Stimulated activated CD4-positive, alpha-beta T cell treated with anti-CD3 and anti-CD28 coated beads, Interleukin-4, amount 100 ng/mL, for 4 hours (primary cell): ENCODE results near the gene CCDC15.

ENCODE experiments used
- DNase-seq, 2 experiments: peaks; one replicate each; pipeline ENCODE4 v3.0.0-alpha.2; 2020

CCDC15 gene

DNA sequence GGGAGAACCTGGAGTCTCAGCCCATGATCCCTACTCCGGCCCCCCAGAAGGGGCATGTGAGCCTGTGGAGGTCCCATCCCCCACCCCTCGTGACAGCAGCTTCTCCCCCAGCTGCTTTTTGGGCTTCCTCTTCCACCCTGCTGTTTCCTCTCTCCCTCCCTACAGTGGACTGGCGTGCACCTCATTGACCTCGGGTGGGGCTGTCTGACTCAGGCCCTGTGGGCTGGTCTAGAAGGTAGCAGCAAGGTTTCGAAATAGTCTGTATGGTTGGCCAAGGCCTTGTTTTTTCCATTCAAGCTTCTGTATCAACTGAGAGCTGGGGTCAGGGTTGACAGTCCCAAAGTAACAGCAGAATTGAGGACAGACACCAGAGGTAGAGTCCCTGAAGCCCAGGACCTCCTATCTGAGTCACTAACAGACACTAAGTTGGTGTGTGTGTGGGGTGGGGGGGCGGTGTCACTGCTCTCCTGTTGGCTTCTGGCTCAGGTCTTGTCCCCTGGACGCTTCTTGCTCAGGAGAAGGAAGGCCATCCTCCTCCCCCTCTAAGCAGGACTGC is 116.8 kb downstream of the CCDC15 start:
- no peak for DNase-seq

- DNase-seq: no peak
Observed at GRCh38 chr11:125071435-125071834, 117.4 kb downstream of the CCDC15 start.

DNA sequence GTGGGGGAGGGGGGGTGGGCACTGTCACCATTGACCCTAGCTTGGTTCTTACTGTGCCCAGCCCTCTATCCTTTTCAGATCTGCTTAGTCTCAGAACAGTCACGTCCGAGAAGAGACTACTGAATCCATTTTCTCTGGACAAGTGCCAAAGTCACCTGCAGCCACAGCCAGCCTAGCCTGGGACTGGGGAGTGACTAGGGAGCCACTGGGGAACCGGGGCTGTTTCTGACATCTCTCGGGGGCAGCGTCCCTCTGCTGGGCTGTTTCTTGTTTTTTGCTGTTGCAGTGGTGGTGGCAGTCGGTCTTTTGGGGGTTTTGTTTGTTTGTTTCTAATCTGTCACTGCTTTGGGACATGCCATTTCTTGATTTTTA is 117.8 kb downstream of the CCDC15 start:
- no peak for DNase-seq

DNA sequence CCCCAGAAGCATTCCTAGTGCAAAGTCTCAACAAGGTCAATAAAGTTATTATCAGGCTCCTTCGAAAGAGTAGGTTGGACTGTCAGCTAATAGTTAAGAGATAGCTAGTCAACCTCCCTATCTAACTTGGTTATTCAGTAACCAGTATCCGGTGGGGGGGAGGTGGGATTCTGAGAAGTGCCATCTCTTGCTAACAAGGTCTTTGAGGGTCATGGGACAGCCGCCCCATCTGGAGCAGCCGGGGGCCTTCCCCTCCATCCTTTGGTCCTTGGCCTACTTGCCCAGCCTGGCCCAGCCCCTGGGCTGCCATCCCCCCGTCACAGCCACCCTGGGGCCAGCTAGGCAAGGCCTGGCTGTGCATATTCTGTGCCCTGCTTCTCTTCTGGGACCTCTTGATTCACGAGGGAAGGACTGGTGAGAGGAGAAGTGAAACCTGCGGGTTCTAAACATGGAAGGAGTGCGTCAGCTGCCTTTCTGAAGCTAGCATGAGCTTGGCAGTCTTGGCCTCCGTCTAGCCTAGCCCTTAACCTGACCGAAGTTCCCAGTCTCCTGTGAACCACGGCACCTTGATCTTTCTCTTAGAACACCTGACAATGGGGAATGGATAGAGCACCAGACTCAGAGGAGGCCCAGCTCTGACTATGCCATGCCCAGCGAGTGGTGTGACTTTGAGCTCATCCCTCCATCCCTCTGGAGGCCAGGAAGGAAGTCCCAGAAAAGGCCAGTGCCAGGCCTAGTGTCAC is 118.4 kb downstream of the CCDC15 start:
- DNase-seq: no peak

- no peak for DNase-seq
Observed at GRCh38 chr11:125072961-125073590, 119.1 kb downstream of the CCDC15 start.

DNA sequence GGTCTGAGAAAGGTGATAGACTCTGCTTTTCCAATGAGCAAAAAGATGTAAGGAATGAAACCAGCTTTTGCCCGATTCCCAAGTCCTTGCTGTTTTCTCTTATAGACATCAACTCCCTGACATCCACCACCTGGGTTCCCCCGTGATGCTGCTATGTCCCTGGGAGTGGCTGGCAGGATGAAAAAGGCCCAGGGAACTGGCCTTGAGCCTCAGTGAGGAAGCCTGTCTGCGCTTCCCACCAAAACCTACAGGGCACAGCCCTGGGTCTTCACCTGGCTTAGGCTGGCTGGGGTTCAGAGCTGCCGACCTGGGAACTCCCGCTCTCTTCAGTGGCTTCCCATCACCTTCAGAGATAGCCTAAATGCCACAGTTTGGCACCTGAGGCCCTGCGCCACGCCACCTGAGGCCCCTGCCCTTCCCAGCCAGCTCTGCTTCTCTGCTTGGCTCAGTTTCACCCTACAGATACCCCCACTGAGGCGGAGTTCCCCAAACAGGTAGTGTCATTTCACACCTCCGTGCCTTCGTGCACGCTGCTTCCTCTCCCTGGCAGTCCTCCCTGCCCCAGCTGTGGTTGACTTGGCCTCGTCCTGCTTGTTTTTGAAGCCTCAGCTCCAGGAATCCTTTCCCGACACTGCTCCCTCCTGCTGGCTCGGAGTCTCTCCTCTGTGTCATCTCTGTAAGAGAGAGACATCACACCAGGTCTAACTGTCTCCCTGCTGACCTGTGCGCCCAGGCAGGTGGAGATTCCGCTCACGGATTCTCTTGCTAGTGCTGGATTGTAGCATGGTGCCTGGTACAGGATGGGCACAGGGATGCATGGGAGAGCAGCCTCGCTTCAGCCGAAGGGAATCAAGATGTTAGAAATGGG is 119.8 kb downstream of the CCDC15 start:
- DNase-seq: no peak

- DNase-seq: no peak
Observed at GRCh38 chr11:125074511-125075241, 120.7 kb downstream of the CCDC15 start.

DNA sequence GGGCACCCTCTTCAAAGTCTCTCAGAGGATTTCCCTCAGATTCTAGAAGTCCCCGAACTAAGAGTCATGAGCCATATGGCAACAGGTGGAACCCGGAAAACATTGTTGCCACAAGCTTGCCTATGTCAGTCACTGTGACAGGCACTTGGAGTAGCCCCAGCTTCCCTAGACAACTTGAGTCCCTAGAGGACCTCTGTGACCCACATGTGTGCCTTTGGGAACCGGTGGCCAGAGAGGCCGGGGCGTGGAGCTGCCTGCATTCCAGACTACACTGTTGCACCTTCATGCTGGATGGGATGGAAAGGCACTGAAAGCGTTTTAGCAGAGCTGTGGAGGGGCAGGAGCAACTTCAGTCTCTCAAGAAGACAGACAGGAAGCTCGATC is 121.2 kb downstream of the CCDC15 start:
- no peak for DNase-seq

GRCh38 chr11:125075900-125076317 is 121.9 kb downstream of the CCDC15 start:
- no peak for DNase-seq

DNA sequence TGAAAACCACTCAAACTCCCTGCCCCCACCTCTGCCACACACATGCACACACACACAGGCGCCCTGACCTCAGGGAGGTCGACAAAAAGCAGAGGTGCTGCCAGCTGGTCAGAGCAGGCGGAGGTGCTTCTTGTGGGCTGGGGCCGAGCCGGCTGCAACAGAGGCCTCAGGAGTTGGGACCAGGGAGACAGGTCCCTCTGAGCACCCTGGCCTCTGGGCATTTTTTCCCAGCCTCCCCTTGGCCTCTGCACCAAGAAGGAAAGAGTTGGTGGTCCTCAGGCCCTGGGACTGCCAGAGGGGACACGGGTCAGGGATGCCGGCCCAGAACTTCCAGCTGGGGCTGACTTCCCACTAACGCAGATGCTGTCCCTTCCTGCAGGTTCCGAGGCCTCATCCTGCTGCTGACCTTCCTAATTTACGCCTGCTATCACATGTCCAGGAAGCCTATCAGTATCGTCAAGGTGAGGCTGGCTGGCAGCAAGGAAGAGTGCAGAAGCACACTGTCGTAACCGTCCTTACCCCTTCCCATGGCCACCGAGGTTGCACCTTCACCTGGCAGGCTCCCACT is 122.5 kb downstream of the CCDC15 start:
- no peak for DNase-seq

GRCh38 chr11:125078016-125078415 is 124.0 kb downstream of the CCDC15 start:
- DNase-seq: no peak

DNA sequence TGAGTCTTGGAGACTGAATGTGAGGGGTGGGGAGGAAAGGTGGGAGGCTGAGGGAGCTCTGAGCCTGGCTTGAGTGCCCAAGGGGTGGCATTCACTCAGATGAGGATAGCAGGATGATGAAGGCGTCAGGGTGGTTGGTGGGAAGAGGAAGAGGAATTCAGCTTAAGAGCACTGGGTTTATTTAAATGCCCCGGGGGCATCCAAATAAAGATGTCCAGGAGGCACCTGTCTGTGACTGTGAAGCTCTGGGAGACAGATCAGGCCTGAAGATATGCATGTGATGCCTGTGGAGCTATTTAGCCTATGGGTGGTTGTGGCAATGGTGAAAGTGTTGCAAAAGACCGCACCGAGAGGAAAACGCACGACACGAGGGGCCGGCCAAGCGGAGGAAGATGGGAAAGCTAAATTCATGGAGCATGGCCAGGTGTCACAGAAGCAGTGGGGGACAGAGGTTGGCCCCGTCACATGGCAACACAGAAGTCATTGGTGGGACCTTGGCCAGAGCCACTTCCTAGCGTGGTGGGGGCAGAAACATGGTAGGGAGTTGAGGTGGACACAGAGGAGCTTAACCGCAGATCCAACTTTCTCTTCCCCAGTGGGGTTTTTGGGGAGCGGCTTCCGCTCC is 124.6 kb downstream of the CCDC15 start:
- DNase-seq: no peak

- no peak for DNase-seq
Observed at GRCh38 chr11:125079151-125079877, 125.3 kb downstream of the CCDC15 start.

GRCh38 chr11:125079878-125080530 is 126.0 kb downstream of the CCDC15 start:
- DNase-seq: no peak

DNA sequence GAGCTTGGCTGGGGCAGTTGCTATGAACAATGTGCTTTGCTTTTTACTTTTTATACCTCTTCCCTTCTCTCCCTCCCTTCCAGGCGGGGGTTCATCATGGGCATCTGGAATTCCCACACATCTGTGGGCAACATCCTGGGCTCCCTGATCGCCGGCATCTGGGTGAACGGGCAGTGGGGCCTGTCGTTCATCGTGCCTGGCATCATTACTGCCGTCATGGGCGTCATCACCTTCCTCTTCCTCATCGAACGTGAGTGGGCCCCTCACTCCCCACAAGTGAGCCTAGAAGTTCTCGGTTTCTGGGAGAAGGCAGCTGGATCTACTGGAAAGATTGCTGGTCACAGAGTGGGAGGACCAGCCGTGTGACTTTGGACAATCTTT is 126.5 kb downstream of the CCDC15 start:
- no peak for DNase-seq

DNA sequence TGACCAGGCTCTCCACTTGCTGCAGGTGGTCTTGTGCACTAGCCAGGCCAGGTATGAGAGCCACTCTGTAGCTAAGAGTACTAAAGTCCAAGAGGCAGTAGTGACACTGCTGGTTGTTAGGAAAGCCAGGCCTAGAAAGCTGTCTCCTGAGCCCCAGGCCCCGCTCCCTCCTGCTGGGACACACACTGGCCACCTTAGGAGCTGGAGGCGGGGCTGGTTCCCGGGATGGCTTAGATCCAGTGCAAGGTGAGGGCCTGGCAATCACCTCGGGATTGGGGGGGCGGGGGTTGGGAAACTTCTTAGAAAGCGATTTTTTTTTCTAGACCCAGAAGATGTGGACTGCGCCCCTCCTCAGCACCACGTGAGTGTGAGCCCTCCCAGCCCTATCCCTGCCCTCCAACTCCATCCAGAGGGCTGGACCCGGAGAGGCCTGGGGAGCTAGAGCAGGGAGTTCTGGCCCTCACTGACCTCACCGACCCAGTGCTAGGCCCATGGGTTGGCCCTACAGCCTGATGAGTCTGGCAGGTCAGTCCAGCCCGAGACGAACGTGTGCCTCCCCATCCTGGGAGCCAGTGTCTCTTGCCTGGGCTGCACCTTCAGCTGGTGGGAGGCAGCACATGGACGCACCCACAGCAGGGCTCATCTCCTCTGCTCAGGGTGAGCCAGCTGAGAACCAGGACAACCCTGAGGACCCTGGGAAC is 127.2 kb downstream of the CCDC15 start:
- no peak for DNase-seq

DNA sequence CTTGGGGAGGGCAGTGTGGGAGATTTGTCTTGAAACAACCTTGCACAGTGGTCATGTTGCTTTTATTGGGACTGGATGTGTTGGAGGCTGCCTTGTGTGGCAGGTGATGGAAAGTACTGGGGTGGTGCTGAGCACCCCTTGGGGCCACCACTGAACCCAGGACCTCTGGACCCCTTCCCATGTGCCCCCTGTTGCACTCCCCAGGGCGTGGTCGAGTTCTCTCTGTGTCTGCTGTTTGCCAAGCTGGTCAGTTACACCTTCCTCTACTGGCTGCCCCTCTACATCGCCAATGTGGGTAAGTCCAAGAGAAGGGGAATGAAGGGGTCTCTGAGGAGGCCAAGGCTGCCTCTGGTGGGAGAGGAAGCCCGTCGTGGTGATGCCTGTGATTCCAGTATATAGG is 128.0 kb downstream of the CCDC15 start:
- DNase-seq: no peak

DNA sequence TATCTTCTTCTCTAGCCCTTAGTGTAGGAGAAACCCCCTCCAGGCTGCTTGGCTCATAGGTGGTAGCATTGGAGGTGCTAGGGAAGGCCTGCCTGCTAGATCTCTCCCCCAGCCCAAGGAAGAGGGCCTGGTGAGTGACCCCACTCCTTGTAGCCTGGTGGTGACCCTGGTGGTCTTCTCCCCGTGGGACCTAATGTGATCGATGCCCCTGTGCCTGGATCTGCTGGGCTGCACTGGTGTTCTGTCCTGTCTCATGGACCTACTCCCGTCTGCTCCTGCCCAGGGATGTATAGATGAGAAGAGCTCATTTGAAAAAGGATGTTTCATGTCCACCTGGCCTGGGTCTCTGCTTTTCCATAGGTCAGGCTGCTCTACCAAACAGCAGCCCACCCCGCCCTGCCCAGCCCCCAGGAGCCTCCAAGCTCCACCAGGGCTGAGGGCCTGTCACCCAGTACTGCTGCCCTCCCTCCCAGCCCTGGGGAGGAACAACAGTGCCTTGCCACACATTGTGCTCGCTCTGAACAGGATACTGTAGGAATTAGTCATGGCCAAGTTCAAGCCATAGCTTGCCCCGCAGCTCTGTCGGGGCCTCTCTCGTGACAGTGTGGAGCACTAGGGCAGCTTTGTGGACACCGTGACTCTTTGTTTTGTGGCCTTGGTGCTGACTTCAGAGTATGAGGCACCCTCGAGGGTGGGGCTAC is 128.8 kb downstream of the CCDC15 start:
- DNase-seq: no peak

- DNase-seq: no peak
Observed at GRCh38 chr11:125083312-125084056, 129.5 kb downstream of the CCDC15 start.
